Measurements from ENCODE around the gene RASEF.

- TF ChIP-seq POLR2A (IDR thresholded peaks at IDR 0.05; ENCODE audit: low read depth, low read length): no peak
- TF ChIP-seq POLR2AphosphoS5 (IDR thresholded peaks at IDR 0.05; ENCODE audit: low read depth, low read length): no peak
Observed at GRCh38 chr9:83012168-83012921, 50.6 kb downstream of the RASEF start.

Data from GM12892 (cell line).